ENCODE measurements around the gene ZFP62.

The ZFP62 gene

DNA sequence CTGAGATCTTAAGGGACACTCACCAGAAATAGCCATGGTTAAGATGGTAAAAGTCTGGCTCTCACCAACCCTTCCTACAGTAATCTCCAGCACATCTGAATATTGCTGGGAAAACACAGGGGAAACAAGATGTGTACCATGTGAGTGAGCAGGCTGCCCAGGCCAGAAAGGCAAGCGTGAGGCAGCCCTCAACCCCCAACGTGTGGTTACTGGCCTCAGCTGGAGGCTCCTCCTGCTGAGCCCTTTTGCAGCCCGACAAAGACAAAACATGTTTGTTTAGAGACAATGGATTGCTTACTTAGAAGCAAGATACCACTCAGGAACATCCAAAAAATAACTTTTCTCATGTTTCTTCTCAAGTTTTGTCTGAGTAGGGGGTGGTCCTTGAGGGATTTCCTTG lies 16.6 kb downstream of the ZFP62 start:
- in situ Hi-C loops (cut with HindIII; ENCODE audit: low pct_ligation_motif_present, low sequenced_read_pairs) = no loop called here
- Histone ChIP-seq H3K36me3 (replicated peaks) (peaks cover 12% of the 10 kb centered on the region), H3K4me3 (ENCODE audit: low read depth, low read length) (no peak overlapping the region), H3K27ac (no peak overlapping the region), H3K27me3 (replicated peaks) (no peaks in the 10 kb centered on the region)
- TF ChIP-seq, protein P1, sequence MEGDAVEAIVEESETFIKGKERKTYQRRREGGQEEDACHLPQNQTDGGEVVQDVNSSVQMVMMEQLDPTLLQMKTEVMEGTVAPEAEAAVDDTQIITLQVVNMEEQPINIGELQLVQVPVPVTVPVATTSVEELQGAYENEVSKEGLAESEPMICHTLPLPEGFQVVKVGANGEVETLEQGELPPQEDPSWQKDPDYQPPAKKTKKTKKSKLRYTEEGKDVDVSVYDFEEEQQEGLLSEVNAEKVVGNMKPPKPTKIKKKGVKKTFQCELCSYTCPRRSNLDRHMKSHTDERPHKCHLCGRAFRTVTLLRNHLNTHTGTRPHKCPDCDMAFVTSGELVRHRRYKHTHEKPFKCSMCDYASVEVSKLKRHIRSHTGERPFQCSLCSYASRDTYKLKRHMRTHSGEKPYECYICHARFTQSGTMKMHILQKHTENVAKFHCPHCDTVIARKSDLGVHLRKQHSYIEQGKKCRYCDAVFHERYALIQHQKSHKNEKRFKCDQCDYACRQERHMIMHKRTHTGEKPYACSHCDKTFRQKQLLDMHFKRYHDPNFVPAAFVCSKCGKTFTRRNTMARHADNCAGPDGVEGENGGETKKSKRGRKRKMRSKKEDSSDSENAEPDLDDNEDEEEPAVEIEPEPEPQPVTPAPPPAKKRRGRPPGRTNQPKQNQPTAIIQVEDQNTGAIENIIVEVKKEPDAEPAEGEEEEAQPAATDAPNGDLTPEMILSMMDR (IDR thresholded peaks at IDR 0.05; ENCODE audit: low read depth, low read length, missing control alignments) = no peak
- DNase-seq = no peak

DNA sequence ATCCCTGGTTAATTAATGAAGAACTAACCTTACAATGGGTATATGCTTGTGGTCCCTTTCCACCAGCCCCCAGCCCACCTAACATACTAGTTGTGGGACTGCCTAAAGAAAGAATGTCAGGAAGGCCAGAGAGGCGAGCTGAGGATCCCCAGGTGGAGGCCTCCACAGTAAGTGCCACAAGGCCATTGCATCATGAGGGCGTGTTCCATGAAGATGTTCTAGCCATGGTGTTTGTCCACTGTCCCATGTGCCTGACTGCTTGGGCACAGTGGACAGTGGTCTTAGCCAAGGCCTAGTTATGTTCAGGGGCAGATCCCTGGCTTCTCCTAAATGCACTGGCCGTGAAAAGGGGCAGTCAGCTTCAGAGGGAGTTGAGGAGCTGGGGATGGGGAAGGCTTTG lies 21.1 kb downstream of the ZFP62 start:
- DNase-seq = no peak
- in situ Hi-C loops (cut with HindIII; ENCODE audit: low pct_ligation_motif_present, low sequenced_read_pairs) = no loop called here
- no peaks in the 10 kb centered on the region for H3K36me3 ChIP-seq (replicated peaks)
- TF ChIP-seq, protein P1 (IDR thresholded peaks at IDR 0.05; ENCODE audit: low read depth, low read length, missing control alignments) = no peak
- no peak overlapping the region for H3K4me3 ChIP-seq (ENCODE audit: low read depth, low read length)
- H3K27me3 ChIP-seq (replicated peaks) = no peaks in the 10 kb centered on the region
- no peak overlapping the region for H3K27ac ChIP-seq

GRCh38 chr5:180839227-180839626 lies 21.8 kb downstream of the ZFP62 start:
- in situ Hi-C loops (cut with HindIII; ENCODE audit: low pct_ligation_motif_present, low sequenced_read_pairs) = no loop called here
- TF ChIP-seq, protein P1 (IDR thresholded peaks at IDR 0.05; ENCODE audit: low read depth, low read length, missing control alignments) = no peak
- no peaks in the 10 kb centered on the region for H3K36me3 ChIP-seq (replicated peaks)
- DNase-seq = no peak
- H3K4me3 ChIP-seq (ENCODE audit: low read depth, low read length) = no peak overlapping the region
- H3K27ac ChIP-seq = no peak overlapping the region
- H3K27me3 ChIP-seq (replicated peaks) = no peaks in the 10 kb centered on the region

GRCh38 chr5:180837478-180837877 lies 23.6 kb downstream of the ZFP62 start:
- no peak for DNase-seq
- no peak overlapping the region for H3K27ac ChIP-seq
- H3K27me3 ChIP-seq (replicated peaks) = no peaks in the 10 kb centered on the region
- in situ Hi-C loops (cut with HindIII; ENCODE audit: low pct_ligation_motif_present, low sequenced_read_pairs) = no loop called here
- TF ChIP-seq, protein P1 (IDR thresholded peaks at IDR 0.05; ENCODE audit: low read depth, low read length, missing control alignments) = no peak
- no peaks in the 10 kb centered on the region for H3K36me3 ChIP-seq (replicated peaks)
- H3K4me3 ChIP-seq (ENCODE audit: low read depth, low read length) = no peak overlapping the region

DNA sequence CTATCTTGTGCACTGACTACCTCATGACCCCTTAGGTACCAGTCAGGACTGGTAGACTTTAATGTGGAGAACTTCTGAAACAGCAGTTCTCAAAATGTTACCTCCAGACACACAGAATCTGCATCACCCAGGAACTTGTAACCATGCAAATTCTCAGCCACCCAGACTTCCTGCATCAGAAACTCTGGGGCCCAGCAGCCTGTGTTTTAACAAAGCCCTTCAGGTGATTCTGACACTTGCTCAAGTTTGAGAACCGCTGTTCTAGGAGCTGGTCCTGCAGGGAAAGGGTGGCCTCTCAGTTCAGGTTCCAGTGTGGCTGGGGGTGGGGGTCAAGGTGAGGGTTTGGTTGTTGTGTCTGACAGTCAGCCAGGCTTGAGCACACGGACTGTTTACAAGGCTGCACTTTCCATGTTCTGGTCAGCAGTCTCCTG lies 28.4 kb downstream of the ZFP62 start:
- Histone ChIP-seq H3K27me3 (replicated peaks) (no peaks in the 10 kb centered on the region), H3K27ac (no peak overlapping the region), H3K36me3 (replicated peaks) (no peaks in the 10 kb centered on the region), H3K4me3 (ENCODE audit: low read depth, low read length) (no peak overlapping the region)
- TF ChIP-seq, protein P1 (IDR thresholded peaks at IDR 0.05; ENCODE audit: low read depth, low read length, missing control alignments) = no peak
- no peak for DNase-seq
- in situ Hi-C loops (cut with HindIII; ENCODE audit: low pct_ligation_motif_present, low sequenced_read_pairs) = no loop called here

Data from brain microvascular endothelial cell (primary cell).